Ovary (tissue), 3 donors: ENCODE measurements around the gene MMP21.

ENCODE experiments used
- EP300 ChIP-seq: sonication (generic); formaldehyde crosslinking; IDR thresholded peaks from one replicate; pipeline ENCODE4 v1.6.1; 2017; ENCODE audit warnings: antibody characterized with exemption
- POLR2A ChIP-seq: fragments of 450-650 bp; IDR thresholded peaks from one replicate; pipeline ENCODE4 v1.6.1; 2017; ENCODE audit warnings: antibody characterized with exemption, mild to moderate bottlenecking, moderate library complexity
- TF ChIP-seq, protein P1 (sequence below), 3 donors: fragments of 450-650 bp in 2 of 3; fragments of 200-600 bp in 1 of 3; IDR thresholded peaks; one replicate each; pipeline versions ENCODE4 v1.5.1 to v1.8.0; 2016 to 2022; ENCODE audit warnings: antibody characterized with exemption in 3 of 3, mild to moderate bottlenecking in 1 of 3
- donor health status: DM: no; HTN: no; CAD: no.

DNA sequence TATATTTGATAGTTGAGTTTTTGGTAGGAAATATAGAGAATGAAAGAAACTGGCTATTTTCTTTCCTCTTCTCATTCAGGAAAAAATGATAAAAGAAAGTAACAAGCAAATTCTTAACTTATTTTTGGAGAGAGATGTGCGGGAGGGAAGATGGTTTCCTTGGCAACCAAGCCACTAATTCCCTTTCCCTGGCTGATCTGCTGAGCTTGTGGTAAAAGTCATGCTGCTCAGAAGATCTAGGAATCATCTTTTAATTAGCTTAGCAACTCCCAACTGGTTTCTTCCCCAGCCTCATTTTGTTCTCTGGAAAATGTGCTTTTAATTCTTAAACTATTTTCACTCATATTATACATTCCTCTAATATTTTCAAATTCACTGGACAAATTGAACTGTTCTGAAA, 35.6 kb upstream of the MMP21 start:
- TF ChIP-seq, protein P1, sequence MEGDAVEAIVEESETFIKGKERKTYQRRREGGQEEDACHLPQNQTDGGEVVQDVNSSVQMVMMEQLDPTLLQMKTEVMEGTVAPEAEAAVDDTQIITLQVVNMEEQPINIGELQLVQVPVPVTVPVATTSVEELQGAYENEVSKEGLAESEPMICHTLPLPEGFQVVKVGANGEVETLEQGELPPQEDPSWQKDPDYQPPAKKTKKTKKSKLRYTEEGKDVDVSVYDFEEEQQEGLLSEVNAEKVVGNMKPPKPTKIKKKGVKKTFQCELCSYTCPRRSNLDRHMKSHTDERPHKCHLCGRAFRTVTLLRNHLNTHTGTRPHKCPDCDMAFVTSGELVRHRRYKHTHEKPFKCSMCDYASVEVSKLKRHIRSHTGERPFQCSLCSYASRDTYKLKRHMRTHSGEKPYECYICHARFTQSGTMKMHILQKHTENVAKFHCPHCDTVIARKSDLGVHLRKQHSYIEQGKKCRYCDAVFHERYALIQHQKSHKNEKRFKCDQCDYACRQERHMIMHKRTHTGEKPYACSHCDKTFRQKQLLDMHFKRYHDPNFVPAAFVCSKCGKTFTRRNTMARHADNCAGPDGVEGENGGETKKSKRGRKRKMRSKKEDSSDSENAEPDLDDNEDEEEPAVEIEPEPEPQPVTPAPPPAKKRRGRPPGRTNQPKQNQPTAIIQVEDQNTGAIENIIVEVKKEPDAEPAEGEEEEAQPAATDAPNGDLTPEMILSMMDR (IDR thresholded peaks at IDR 0.05): no peak
- TF ChIP-seq POLR2A: no peak
- no peak for TF ChIP-seq EP300
